HG03159 (cell line): ENCODE measurements around the gene AQP1.

ENCODE experiments used
- ATAC-seq: cut with Tn5 transposase; IDR thresholded peaks from one replicate; pipeline ENCODE4 v1.9.1; 2021; ENCODE audit warnings: mild to moderate bottlenecking, moderate library complexity; ENCODE audit not compliant: unreplicated experiment

Gene AQP1

GRCh38 chr7:30933124-30933974 is 21.7 kb downstream of the AQP1 start:
- no peak for ATAC-seq

- no peak for ATAC-seq
Observed at GRCh38 chr7:30934225-30934624, 22.6 kb downstream of the AQP1 start.

- ATAC-seq = no peak
Observed at GRCh38 chr7:30934732-30935568, 23.3 kb downstream of the AQP1 start.

GRCh38 chr7:30935569-30935877 is 23.9 kb downstream of the AQP1 start:
- no peak for ATAC-seq

- ATAC-seq = no peak
Observed at GRCh38 chr7:30936650-30937245, 25.1 kb downstream of the AQP1 start.

GRCh38 chr7:30937416-30937815 is 25.8 kb downstream of the AQP1 start:
- ATAC-seq = no peak

GRCh38 chr7:30938435-30939316 is 27.0 kb downstream of the AQP1 start:
- peak; percentile 78 for ATAC-seq

- no peak for ATAC-seq
Observed at GRCh38 chr7:30941582-30942323, 30.1 kb downstream of the AQP1 start.

- no peak for ATAC-seq
Observed at GRCh38 chr7:30950197-30950596, 38.5 kb downstream of the AQP1 start.

GRCh38 chr7:30954914-30955313 is 43.3 kb downstream of the AQP1 start:
- no peak for ATAC-seq

- no peak for ATAC-seq
Observed at GRCh38 chr7:30956704-30957103, 45.1 kb downstream of the AQP1 start.

- ATAC-seq = no peak
Observed at GRCh38 chr7:30963842-30964241, 52.2 kb downstream of the AQP1 start, which contains the start of gene GHRHR. TSS of gene GHRHR (plus strand) at chr7:30963953. CDS start at chr7:30964069, 116 bp downstream.

GRCh38 chr7:30965372-30965771 is 53.7 kb downstream of the AQP1 start:
- no peak for ATAC-seq

GRCh38 chr7:30965883-30966282 is 54.2 kb downstream of the AQP1 start:
- ATAC-seq = no peak

- ATAC-seq = peak; percentile 41
Observed at GRCh38 chr7:30968294-30968693, 56.6 kb downstream of the AQP1 start.

- ATAC-seq = peak; percentile 34
Observed at GRCh38 chr7:30968747-30969603, 57.3 kb downstream of the AQP1 start.

- no peak for ATAC-seq
Observed at GRCh38 chr7:30969604-30969970, 57.9 kb downstream of the AQP1 start.

- no peak for ATAC-seq
Observed at GRCh38 chr7:30970074-30970473, 58.4 kb downstream of the AQP1 start.

GRCh38 chr7:30970594-30971094 is 59.0 kb downstream of the AQP1 start:
- ATAC-seq = no peak
